SU-DHL-6 (cell line): ENCODE results near the gene TBC1D22A.

Source experiments
- EZH2phosphoT487 ChIP-seq: fragments of 200-600 bp; sonication (generic), shearing (Covaris generic); conservative IDR thresholded peaks from 2 replicates; pipeline ENCODE4 v1.6.1; 2018; ENCODE audit warnings: mild to moderate bottlenecking, antibody characterized with exemption, low read length, moderate library complexity, mixed read lengths
- TF ChIP-seq, protein P1 (sequence below): fragments of 200-600 bp; sonication (generic); IDR thresholded peaks from one replicate; pipeline ENCODE4 v1.5.1; 2017; ENCODE audit warnings: antibody characterized with exemption, mild to moderate bottlenecking, low read length, moderate library complexity; ENCODE audit not compliant: insufficient read depth, poor library complexity, severe bottlenecking

DNA sequence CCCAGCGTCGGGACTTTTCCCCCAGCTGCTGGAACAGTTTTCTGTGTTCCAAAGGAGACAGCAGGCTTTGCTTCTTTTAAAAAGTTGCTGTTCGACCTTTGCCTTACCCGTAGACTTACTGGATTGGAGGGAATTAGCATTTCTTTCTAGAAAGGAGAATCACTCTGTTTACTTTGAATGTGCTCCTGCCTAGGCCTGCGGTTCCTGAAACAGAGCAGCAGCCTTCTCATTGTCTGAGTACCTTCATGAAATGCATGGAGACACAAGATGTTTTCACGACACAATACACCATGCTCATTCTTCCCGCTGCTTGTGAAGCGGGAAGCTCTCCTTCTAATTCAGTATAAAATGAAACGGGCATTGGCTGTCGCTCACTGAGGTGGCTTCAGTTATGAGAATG is 196.2 kb downstream of the TBC1D22A start:
- TF ChIP-seq, protein P1, sequence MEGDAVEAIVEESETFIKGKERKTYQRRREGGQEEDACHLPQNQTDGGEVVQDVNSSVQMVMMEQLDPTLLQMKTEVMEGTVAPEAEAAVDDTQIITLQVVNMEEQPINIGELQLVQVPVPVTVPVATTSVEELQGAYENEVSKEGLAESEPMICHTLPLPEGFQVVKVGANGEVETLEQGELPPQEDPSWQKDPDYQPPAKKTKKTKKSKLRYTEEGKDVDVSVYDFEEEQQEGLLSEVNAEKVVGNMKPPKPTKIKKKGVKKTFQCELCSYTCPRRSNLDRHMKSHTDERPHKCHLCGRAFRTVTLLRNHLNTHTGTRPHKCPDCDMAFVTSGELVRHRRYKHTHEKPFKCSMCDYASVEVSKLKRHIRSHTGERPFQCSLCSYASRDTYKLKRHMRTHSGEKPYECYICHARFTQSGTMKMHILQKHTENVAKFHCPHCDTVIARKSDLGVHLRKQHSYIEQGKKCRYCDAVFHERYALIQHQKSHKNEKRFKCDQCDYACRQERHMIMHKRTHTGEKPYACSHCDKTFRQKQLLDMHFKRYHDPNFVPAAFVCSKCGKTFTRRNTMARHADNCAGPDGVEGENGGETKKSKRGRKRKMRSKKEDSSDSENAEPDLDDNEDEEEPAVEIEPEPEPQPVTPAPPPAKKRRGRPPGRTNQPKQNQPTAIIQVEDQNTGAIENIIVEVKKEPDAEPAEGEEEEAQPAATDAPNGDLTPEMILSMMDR = no peak
- TF ChIP-seq EZH2phosphoT487 = no peak
